Activated CD4-positive, alpha-beta T cell treated with anti-CD3 and anti-CD28 coated beads, Interleukin-2, Interleukin-6, amounts not matched to agents 100 ng/mL and 50 ng/mL, durations not matched to agents 16 hours and 8 hours (primary cell): ENCODE measurements around the gene ACACA.
"Not testable (repeated sequence)": the region's sequence is repeated elsewhere in the genome, so short reads cannot be mapped to it uniquely, and the experiment has no call there.

ENCODE experiments used
- DNase-seq: peaks from one replicate; pipeline ENCODE4 v3.0.0-alpha.2; 2020

The ACACA gene

GRCh38 chr17:37392024-37392590 lies 14.5 kb downstream of the ACACA start:
- DNase-seq: peak; percentile 52

- DNase-seq: no peak
Measured at GRCh38 chr17:37391146-37391545, 15.5 kb downstream of the ACACA start.

GRCh38 chr17:37389160-37389559 lies 17.5 kb downstream of the ACACA start:
- no peak for DNase-seq

- no peak for DNase-seq
Measured at GRCh38 chr17:37388266-37388665, 18.4 kb downstream of the ACACA start.

- no peak for DNase-seq
Measured at GRCh38 chr17:37386462-37386861, 20.2 kb downstream of the ACACA start.

- no peak for DNase-seq
Measured at GRCh38 chr17:37385474-37385990, 21.1 kb downstream of the ACACA start.

GRCh38 chr17:37384560-37385149 lies 22.0 kb downstream of the ACACA start:
- DNase-seq: no peak

- DNase-seq: no peak
Measured at GRCh38 chr17:37382056-37382455, 24.6 kb downstream of the ACACA start.

GRCh38 chr17:37375706-37376105 lies 30.9 kb downstream of the ACACA start, which contains the start of gene C17orf78:
TSS of gene C17orf78 (plus strand) at chr17:37375985. CDS start at chr17:37376093, 108 bp downstream.
- no peak for DNase-seq

- DNase-seq: peak; percentile 85
Measured at GRCh38 chr17:37373530-37374159, 33.0 kb downstream of the ACACA start.

- peak; percentile 6 for DNase-seq
Measured at GRCh38 chr17:37368577-37368976, 38.1 kb downstream of the ACACA start.

GRCh38 chr17:37365589-37365988 lies 41.0 kb downstream of the ACACA start:
- DNase-seq: no peak

- DNase-seq: no peak
Measured at GRCh38 chr17:37361543-37361942, 45.1 kb downstream of the ACACA start.

- no peak for DNase-seq
Measured at GRCh38 chr17:37360632-37361031, 46.0 kb downstream of the ACACA start.

- no peak for DNase-seq
Measured at GRCh38 chr17:37359682-37360188, 46.9 kb downstream of the ACACA start.

- peak; percentile 97 for DNase-seq
Measured at GRCh38 chr17:37358830-37359681, 47.6 kb downstream of the ACACA start.

GRCh38 chr17:37358098-37358829 lies 48.4 kb downstream of the ACACA start:
- peak; percentile 51 for DNase-seq

- DNase-seq: not testable (repeated sequence)
Measured at GRCh38 chr17:37356796-37357569, 49.7 kb downstream of the ACACA start.

GRCh38 chr17:37346863-37347402 lies 59.7 kb downstream of the ACACA start:
- DNase-seq: not testable (repeated sequence)

GRCh38 chr17:37344519-37344918 lies 62.1 kb downstream of the ACACA start:
- peak; percentile 60 for DNase-seq

GRCh38 chr17:37342589-37342988 lies 64.0 kb downstream of the ACACA start:
- DNase-seq: no peak
